Esophagus mucosa (tissue), 1 donor: ENCODE data around the gene GMPPB. TPM values are rescaled to one million over a fixed set of nuclear protein-coding genes. Genes with fewer than 3 reads are reported as not detected.
"Not testable (repeated sequence)": the region's sequence is repeated elsewhere in the genome, so short reads cannot be mapped to it uniquely, and the experiment has no call there.

Source experiments
- ATAC-seq: fragments of 200-7000 bp; cut with Tn5 transposase; one replicate; pipeline ENCODE4 v1.9.1; 2020
- total RNA-seq: library from RNA; stranded (reverse); gene quantifications from one replicate; pipeline ENCODE4 v1.2.4, GENCODE V29; 2023
- donor health status: DM: yes; HTN: yes; CAD: no.

Gene GMPPB
- total RNA-seq, 1 donor from 2014 or later = 22.5 TPM

DNA sequence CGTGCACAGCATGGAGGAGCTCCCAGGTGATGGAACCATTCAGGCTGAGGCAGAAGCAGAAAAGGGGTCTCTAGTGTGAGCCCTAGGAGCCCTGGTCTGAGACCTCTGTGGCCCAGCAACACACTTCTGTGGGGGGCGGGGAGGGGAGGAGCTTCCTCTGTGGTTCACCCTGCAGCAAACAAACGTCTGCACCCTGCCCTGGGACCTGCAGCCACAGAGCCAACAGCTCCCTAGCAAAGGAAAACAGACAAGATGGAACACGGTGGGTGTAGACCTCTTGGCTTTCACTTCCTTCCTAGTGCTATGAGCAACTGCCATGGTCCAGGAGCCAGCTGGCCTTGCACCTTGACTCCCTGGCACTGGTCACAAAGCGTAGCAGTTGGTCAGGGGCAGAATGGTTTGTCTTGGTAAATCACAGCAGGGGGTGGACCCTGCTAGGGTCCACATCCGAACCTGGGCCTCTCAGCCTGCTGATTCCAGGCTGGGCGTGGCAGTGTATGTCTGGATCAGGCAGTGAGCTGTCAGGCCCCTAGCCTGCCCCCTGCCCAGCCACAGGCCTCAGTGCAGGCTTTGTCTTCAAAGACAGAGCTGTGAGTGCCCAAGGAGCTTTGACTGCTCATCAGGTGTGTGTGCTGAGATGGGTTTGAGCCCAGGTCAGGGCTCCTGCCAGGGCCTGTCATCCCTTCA is 11.0 kb downstream of the GMPPB start:
- ATAC-seq = no peak

DNA sequence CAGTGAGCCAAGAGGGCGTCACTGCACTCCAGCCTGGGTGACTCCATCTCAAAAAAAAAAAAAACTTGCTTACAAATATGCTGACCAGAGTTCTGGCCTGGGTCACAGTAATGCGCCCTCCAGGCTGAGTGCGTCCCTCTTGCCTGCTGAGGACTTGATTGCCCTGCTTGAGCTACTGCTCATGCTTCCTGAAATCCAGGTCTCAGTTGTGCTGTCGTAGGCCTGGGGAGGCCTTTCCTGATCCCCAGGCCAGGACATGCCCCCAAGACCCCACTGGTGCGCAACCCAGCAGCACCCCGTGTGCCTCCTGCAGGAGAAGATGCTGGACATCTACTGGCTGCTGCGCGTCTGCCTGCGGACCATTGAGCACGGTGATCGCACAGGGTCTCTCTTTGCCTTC is 11.6 kb downstream of the GMPPB start:
- no peak for ATAC-seq

GRCh38 chr3:49711489-49711888 is 12.3 kb downstream of the GMPPB start:
- ATAC-seq = no peak

DNA sequence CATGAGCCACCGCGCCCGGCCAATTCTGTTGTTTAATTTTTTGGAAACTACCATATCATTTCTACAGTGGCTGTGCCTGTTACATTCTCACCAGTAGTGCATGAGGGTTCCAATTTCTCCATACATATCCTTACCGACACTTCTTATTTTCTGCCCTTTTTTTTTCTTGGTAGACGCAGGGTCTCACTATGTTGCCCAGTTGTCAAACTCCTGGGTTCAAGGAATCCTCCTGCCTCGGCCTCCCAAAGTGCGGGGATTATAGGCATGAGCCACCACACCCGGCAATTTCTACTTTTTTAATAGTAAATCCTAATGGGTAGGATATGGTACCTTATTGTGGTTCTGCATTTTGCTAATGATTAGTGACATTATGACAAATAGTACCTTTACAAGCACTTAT is 13.9 kb downstream of the GMPPB start:
- ATAC-seq = no peak

DNA sequence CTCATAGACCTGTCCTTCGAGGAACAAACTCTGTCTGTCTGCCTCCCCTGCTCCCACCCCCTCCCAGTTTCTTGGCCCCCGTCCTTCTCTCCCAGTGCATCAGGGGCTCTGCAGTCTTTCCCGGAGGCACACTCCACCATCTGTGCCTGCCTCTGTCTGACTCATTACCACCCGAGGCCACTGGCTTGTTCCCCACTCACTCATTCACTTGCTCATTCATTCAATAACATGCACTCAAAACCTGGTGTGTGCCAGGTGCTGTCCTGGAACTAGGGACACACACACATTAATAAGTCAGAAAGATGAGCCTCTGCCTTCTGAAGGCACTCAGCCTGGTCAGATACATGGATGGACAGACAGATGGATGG is 16.7 kb downstream of the GMPPB start:
- ATAC-seq = no peak

DNA sequence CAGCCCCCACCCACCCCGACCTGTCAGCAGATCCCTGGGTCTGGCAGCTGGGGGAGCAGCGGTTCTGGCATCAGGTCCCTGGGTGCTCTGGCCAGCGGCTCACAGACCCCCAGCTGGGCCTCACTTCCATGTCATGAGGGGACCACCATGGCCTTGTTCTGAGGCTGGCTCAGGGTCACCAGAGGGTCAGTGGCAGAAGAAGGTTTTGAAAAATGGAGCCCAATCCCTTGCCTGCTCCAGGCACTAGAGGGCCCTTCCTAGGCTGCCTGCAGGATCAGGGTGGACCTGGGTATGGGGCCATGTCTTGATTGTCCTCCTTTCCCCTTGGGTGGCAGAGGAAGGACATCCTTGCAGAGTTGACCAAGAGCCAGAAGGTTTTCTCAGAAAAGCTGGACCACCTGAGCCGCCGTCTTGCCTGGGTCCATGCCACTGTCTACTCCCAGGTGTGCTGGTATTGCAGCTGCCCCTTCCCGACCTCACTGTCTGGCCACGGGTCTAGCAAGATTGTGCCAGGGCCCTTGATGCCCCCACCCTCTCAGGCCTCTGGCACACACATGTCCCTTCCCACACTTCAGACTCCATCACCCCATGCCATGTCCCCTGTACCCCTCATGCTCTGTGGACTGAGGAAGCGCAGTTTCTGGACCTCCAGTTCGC is 17.2 kb downstream of the GMPPB start:
- ATAC-seq = no peak

GRCh38 chr3:49705390-49705960 is 18.3 kb downstream of the GMPPB start:
- ATAC-seq = no peak

DNA sequence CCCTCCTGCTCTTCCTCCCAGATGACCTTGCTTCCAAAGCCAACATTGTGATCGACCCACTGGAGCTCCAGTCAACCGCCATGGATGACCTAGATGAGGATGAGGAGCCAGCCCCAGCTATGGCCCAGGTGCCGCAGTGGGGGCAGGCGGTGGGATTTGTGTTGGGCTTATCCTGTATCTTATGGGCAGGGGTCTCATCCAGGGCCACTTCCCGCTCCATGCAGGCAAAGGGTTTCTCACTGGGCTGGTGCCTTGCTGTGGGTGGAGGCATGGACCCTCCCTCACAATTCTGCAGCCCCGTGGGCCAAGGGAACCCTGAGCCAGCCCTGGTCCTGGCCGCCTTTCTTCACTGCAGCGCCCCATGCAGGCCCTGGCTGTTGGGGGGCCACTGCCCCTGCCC is 19.1 kb downstream of the GMPPB start:
- no peak for ATAC-seq

DNA sequence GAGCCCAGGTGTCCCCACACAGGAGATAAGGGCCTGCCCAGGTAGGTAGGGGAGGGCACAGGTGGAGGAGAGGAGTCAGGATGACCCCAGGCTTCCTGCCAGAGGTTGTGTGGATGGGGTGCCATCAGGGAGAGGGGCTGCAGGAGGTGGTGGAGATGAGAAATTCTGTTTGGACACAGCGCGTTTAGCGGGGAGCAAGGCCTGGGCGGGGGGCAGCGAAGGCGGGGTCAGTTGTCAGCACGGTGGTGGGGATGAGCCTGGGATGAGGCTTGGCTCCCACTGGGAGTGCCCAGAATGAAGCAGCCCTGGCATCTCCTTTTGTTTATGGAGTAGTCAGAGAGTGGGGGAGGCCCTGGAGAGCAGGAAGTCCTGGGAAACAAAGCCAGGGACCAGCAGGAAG is 19.8 kb downstream of the GMPPB start:
- ATAC-seq = no peak

GRCh38 chr3:49703443-49703927 is 20.3 kb downstream of the GMPPB start:
- peak; percentile 86 for ATAC-seq

DNA sequence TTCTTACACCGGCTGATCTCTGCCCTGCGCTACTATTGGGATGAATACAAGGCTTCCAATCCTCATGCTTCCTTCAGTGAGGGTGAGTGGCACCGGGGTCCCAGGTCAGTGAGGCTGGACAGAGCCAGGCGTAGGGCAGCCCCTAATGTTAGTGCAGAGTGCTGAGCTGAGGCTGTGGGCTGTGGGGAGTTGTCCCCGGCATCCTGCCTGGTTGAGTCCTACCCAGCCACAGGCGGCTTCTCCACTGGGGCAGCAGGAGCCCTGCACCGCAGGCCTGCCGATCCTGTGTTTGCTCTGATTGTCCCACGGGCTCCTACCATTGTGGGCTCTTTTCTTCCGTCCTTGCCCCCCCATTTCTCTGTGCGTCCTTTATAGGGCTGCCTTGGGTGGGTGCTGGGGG is 21.1 kb downstream of the GMPPB start:
- no peak for ATAC-seq

GRCh38 chr3:49701388-49702077 is 22.2 kb downstream of the GMPPB start:
- no peak for ATAC-seq

DNA sequence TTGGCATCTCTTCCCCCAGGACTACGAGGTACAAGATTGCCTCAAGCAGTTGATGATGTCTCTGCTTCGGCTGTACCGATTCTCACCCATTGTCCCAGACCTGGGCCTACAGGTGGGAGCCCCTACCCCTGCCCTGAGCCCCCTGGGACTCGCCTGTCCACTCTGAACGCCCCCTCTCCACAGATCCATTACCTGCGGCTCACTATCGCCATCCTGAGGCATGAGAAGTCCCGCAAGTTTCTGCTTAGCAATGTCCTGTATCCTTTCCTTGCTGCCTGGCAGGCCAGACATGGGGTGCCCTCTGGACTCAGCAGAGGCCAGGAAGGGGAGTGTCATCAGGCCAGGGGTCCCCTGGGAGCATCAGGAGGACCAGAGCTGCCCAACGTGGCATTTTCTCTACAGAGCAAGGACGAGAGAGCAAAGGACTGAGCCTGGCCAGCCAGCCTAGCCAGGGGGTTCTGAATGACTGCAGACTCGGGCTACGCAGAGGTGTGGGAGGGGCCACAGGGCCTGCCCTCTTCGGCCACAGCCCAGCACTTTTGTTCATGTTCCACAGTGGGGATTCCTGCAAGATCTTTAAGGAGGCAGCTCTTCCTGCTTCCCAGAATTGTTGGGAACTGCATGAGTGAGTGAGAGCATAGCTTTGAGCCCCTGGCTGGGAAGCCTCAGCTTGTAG is 23.2 kb downstream of the GMPPB start:
- no peak for ATAC-seq

GRCh38 chr3:49700014-49700413 is 23.7 kb downstream of the GMPPB start:
- ATAC-seq = no peak

GRCh38 chr3:49699281-49699979 is 24.3 kb downstream of the GMPPB start:
- no peak for ATAC-seq

DNA sequence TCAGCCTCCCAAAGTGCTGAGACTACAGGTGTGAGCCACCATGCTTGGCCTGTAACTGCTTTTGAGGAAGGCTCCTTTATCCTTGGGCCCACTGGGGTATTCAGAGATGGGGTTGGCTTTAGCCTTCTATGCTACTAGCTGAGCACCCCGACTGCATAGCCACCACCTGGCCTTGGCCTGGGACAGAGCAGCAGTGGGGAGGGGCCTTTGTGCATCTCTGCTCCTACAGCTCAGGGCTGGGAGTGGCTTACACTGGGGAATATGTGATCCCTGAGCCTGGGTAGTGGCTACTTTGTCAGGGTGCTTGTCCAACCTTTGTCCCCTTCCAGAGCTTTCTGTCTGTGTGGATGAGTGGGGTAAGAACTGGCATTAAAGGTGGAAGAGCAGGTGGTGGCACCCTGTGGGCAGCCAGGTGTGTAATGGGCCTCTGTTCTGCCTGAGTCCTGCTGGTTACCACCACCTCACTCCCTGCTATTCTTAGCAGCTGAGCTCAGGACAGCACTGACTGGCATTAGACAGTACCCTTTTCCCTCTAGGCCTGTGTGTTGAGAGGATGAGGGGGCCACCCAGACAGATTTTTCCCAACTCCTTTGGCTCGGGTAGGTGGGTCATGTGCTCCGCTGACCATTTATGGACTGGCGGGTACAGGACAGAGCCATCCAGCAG is 28.3 kb downstream of the GMPPB start:
- ATAC-seq = not testable (repeated sequence)

GRCh38 chr3:49694409-49695070 is 29.2 kb downstream of the GMPPB start:
- ATAC-seq = not testable (repeated sequence)

- not testable (repeated sequence) for ATAC-seq
Observed at GRCh38 chr3:49691481-49691880, 32.3 kb downstream of the GMPPB start.

- ATAC-seq = not testable (repeated sequence)
Observed at GRCh38 chr3:49690856-49691255, 32.9 kb downstream of the GMPPB start.

- ATAC-seq = not testable (repeated sequence)
Observed at GRCh38 chr3:49689908-49690624, 33.7 kb downstream of the GMPPB start.
